GM21528 (cell line): ENCODE data around the gene USP54.
"Not testable (repeated sequence)": the region's sequence is repeated elsewhere in the genome, so short reads cannot be mapped to it uniquely, and the experiment has no call there.

ENCODE experiments used
- ATAC-seq: cut with Tn5 transposase; IDR thresholded peaks from one replicate; pipeline ENCODE4 v1.9.1; 2021; ENCODE audit warnings: mild to moderate bottlenecking, moderate library complexity; ENCODE audit not compliant: unreplicated experiment, low FRiP score

The USP54 gene, protein sequence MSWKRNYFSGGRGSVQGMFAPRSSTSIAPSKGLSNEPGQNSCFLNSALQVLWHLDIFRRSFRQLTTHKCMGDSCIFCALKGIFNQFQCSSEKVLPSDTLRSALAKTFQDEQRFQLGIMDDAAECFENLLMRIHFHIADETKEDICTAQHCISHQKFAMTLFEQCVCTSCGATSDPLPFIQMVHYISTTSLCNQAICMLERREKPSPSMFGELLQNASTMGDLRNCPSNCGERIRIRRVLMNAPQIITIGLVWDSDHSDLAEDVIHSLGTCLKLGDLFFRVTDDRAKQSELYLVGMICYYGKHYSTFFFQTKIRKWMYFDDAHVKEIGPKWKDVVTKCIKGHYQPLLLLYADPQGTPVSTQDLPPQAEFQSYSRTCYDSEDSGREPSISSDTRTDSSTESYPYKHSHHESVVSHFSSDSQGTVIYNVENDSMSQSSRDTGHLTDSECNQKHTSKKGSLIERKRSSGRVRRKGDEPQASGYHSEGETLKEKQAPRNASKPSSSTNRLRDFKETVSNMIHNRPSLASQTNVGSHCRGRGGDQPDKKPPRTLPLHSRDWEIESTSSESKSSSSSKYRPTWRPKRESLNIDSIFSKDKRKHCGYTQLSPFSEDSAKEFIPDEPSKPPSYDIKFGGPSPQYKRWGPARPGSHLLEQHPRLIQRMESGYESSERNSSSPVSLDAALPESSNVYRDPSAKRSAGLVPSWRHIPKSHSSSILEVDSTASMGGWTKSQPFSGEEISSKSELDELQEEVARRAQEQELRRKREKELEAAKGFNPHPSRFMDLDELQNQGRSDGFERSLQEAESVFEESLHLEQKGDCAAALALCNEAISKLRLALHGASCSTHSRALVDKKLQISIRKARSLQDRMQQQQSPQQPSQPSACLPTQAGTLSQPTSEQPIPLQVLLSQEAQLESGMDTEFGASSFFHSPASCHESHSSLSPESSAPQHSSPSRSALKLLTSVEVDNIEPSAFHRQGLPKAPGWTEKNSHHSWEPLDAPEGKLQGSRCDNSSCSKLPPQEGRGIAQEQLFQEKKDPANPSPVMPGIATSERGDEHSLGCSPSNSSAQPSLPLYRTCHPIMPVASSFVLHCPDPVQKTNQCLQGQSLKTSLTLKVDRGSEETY (N-terminal part only)

DNA sequence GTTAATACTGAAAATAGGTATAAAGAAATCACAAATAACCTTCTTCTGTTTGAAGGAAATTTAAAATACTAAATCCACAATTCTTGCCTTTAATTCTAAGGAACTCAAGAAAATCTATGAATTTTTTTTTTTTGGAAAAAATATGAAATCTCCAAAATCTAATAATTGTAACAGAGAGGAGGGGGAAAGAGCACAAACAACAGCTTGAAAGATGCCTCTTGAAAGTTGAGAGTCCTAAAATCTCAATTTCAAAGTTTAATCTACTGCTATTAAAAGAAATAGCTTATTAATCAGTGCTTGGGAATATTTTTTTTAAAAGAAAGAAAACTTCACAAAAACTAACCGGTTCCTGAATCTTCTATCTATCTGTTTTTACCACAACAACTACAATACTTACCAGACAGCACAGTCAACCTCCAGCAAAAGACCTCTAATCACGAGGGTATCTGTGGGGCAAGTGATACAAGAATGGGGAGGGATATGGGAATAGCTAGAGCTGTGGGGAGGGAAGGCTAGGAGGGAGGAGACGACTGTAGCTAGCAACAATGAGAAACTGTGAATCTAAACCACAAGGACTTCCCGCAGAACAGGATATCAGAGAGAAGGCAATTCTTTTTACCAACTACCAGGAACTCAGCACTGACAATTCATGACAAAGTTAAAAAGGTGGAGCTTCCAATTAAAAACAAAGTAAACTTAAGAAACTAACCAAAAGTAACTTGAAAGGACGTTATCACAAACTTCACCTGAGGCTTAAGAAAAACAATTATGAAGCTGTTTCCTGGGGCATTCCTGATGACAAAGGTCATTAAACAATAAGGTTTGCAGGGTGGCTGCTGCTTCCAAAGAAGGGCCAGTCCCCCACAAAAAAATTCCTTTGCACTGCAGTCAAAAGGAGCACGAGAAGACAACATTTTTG, at the start of gene USP54:
USP54 (minus strand) TSS at position 462 of the 919 bp plus-strand sequence. CDS start 15,684 bp downstream, outside the sequence.
- no peak for ATAC-seq

DNA sequence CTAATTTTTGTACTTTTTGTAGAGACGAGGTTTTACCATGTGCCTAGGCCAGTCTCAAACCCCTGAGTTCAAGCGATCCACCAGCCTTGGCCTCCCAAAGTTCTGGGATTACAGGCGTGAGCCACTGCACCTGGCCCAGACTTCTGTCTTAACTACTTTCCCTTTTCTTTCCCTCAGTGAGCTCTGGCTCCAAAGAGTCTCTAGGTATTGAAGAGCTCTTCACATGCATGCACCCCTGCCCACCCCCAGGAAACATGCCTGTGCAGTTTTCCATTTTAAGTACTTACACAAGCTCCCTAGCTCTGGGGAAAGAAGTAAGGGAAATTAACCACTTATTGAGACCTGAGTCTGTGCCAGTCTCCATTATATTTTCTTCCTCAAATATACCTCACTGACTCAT, 48.1 kb upstream of the USP54 start:
- ATAC-seq, result no peak

DNA sequence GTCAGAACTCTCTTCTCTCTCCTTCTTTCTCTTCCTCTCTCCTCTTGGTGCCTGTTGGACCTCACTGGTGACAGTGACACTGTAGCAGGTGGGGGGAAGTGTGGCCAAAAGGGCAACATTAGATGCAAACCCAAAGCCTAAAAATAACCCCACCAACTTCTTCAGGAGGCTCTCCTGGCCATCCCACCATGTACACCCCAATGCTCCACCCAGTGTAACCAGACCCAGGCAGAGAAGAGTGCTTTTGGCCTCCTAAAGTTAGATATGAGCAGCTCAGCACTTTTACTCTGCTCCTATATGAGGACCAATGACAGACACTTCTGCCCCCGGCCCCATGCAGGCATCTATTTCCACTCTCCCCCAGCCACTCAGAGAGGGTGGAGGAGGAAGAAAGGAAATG, 44.6 kb upstream of the USP54 start:
- ATAC-seq, result no peak

DNA sequence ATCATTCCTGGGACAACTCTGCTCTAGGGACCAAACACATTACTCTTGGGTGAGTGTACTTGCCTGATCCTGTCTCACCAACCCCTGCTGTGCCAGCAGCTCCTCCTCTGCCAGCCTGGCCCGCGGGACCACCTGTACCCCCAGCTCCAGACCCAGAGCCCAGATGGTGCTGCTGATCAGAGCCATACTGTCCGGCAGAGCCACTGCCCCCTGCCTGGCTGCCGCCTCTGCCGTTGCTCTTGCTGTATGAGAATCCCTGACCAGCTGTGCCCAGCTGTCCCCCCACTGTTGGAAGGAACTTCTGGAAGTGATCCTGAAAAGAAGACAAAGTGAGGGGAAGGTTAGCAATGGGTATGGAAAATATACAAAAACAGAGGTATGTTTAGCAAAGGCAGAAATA, 43.3 kb upstream of the USP54 start:
- no peak for ATAC-seq

DNA sequence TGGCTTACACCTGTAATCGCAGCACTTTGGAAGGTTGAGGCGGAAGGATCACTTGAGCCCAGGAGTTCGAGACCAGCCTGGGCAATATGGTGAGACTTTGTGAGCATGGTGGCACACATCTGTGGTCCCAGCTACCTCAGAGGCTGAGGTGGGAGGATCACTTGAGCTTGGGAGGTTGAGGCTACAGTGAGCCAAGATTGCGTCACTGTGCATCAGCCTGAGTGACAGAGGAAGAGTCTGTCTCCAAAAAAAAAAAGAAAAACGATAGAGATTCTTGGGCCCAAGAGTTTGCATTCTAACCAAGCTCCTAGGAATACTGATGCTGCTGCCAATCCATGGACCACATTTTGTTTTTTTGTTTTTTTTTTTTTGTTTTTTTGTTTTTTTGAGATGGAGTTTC, 38.0 kb upstream of the USP54 start:
- ATAC-seq, result no peak

DNA sequence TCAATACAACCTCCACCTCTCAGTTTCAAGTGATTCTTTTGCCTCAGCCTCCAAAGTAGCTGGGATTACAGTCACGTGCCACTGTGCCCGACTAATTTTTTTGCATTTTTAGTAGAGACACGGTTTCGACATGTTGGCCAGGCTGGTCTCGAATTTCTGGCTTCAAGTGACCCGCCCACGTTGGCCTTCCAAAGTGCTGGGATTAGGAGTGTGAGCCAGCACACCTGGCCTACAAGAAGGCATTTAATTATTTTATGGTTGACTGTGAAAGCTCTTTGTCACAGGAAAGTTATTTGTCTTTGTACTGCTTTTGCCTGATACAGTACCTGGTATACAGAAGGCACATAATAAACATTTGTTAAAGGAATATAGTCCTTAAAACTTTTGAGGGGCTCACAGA, 37.3 kb upstream of the USP54 start:
- no peak for ATAC-seq

DNA sequence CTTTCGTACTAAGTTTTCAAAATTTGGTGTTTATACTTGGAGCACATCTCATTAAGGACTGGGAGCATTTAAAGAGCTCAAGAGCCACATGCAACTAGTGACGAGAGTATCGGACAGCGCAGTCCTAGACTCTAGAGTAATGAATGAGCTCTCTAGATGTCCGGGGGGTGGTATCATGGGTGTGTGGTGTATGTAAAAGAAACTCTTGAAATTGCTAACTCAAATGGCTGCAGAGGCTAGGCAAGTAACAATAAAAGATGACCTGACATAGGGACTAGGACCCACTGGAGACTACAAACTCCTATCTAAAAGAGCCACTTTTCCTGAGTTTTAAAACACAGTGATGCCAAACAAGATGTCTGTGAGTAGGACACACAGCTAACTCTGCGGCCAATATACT, 36.2 kb upstream of the USP54 start:
- ATAC-seq, result no peak

DNA sequence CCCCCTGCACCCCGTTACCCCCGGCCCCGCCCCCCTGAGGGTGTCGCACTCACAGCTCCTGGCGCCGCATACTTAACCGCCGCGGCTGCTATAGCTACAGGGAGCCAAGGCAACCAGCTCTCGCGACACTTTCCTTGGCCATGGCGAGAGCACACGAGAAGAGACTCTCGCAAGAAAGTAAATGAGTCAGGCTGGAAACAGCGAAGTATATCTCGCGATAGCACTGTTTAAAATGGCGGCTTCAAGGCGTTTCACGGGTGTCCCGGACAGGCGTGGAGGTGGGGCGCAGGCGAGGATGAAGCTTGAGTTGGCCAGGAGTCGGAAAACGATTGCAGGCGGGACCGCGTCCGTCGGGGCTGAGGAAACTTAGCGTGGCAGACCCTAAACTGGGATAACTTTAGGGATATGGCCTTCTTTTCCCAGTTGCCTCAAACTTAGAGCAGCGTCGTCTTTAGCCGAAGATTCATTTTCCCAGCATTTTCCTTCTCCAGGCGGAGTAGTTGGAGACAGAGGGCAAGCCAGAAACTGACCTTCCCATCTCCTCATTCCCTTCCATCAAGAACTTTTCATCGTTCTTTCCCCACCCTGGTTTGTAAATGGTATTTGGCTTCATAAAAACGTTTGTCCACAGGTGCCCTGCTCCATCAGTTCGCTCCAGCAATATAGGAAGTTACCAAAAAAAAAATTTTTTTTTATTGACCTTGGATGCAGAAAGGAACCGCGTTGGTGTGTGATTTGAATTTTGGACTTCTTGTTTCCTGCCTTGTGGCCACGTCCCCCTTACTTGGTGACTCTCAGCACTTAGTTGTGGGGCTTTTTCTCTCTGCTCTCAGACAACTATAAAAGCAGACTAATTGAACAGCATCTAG, 35.0 kb upstream of the USP54 start:
- ATAC-seq, result peak; percentile 95

DNA sequence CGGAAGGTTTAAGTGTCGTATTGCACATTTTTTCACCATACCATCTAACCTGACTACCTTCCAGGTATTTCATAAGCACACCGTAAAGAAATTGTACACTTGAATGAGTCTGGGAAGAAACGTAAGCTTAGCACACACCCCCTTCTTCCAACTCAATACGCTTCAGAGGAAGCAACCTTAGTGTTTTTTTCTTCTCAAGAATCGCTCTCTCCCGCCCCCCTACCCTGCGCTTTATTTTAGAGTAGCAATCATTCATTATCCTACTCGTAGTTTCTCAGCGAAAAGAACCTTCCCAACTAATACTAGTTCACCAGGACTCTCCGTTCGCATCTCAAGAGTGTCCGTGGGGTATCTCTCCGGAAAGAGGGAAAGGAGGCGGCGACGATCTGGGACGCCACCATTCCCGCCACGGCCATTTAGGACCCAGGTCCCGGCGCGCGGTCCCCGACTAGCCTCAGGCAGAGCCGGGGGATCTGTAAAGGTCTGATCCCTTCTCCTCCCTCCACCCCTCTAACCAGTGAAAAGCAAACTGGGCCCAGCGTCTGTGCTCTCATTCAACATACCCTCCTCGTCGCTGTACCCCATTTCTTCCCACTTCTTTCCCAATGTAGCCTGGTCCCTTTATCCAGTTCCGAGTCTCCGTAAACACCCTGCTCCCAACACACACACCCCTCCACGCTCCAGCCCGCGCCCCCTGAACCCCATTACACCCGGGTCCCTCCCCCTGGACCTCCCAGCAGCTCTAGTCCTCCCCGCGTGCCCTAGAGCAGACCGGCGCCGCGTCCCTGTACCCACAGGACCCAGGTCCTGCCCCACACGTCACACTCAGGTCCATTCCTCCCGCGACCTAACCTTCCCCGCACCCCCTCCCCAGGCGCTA, 34.1 kb upstream of the USP54 start:
- ATAC-seq, result peak; percentile 35

DNA sequence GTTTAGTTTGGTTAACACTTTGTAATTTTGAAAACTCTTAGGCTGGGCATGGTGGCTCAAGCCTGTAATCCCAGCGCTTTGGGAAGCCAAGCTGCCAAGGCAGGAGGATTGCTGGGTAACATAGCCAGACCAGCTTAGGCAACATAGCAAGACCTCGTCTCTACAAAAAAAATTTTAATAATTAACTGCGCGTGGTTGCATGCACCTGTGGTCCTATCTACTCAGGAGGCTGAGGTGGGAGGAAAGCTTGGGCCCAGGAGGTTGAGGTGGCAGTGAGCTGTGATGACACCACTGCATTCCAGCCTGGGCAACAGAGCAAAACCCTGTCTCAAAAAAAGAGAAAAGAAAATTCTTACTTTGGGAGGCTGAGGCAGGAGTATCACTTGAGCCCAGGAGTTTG, 31.9 kb upstream of the USP54 start:
- ATAC-seq, result no peak

DNA sequence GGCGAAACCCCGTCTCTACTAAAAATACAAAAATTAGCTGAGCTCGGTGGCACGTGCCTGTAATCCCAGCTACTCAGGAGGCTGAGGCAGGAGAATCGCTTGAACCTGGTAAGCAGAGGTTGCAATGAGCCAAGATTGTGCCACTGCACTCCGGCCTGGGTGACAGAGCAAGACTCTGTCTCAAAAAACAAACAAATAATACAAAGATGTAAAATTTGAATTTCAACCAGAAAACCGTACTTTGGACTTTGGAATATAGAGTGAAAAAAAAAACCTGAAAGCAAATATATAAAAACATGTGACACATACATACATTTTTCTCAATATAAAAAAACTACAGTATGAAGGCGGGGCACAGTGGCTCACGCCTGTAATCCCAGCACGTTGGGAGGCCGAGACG, 29.8 kb upstream of the USP54 start:
- ATAC-seq, result not testable (repeated sequence)

DNA sequence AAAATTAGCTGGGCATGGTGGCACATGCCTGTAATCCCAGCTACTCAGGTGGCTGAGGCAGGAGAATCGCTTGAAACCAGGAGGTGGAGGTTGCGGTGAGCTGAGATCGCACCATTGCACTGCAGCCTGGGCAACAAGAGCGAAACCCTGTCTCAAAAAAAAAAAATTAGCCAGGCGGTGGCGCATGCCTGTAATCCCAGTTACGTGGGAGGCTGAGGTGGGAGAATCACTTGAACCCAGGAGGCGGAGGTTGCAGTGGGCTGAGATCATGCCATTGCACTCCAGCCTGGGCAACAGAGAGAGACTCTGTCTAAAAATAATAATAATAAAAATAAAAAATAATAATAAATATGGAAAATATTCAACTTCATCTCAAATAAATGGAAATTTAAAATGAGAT, 26.0 kb upstream of the USP54 start:
- not testable (repeated sequence) for ATAC-seq

DNA sequence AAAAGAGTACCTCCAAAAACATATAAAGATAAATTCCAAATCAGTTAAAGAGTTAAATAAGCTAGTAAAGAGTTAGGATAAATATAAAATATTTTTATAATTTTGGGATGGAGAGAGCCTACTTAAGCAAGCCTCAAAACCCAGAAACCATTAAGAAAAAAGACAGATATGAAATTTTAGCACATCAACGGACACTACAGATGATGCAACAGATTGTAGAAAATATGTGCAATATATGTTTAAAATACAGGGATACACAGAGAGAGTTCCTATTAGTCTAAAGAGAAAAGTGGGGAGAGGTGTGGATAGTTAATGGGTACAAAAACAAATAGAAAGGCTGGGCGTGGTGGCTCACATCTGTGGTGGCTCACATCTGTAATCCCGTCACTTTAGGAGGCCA, 23.6 kb upstream of the USP54 start:
- ATAC-seq, result no peak

DNA sequence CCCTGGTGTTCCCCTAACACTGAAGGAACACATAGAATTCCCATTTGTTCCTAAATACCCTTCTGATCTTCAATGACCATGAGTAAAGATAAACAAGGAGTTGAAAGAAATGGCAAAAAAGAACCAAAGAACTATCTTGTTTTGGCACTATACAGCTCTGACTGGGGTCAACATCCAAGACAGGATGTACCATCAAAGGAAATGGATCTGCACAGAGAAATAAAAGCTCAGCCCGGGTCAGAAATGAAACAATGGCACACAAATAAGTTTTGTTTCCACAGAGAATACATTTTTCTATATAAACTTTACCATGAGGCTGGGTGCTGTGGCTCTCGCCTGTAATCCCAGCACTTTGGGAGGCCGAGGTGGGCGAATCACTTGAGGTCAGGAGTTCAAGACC, 18.0 kb upstream of the USP54 start:
- ATAC-seq, result no peak

DNA sequence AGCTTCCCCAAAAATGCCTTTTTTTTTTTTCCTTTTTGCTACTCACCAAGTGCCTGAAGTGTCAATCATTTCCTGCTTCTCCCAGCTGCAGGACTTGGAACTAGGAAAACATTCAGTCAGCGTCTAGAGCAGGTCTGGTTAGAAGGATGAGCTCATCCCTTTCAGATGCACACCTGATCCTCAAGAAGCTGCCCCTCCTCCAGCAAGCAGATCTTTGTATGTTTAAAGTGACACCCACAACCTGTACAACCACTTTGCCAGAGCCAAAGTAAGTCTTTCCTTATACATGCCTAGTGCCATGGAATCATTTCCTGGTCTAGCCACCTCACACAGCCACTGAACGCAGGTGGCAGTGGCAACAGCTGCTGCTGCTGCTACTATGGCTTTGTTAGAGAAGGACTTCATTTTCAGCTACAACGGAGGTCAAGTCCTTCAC, 10.4 kb upstream of the USP54 start:
- no peak for ATAC-seq

DNA sequence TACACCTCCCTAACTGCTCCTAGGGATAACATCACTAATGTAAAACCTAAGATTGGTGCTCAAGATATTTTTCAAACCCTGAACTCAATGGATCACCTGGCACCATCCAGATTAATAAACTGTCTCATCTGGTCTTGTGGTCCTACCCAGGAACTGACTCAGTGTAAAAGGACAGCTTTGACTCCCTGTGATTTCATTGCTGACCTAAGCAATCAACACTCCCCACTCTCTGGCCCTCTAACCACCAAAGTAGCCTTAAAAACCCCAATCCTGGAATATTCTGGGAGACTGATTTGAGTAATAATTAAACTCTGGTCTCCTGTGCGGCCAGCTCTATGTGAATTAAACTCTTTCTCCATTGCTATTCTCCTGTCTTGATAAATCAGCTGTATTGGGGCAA, 6.2 kb upstream of the USP54 start:
- ATAC-seq, result no peak

DNA sequence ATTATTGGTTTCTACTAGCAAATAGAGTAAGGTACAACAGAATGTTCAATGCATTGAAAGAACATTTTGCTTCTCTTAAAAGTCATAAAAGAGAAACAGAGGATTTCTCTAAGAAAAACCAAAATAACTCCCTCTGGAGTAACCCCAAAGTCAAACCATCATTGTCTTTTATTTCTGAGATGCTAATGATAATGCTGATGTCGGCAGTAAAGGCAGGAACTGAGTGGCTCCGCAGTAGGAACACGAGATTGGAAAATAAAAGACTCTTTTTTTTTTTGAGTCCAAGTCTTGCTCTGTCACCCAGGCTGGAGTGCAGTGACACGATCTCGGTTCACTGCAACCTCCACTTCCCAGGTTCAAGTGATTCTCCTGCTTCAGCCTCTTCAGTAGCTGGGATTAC, 2.7 kb upstream of the USP54 start:
- no peak for ATAC-seq

DNA sequence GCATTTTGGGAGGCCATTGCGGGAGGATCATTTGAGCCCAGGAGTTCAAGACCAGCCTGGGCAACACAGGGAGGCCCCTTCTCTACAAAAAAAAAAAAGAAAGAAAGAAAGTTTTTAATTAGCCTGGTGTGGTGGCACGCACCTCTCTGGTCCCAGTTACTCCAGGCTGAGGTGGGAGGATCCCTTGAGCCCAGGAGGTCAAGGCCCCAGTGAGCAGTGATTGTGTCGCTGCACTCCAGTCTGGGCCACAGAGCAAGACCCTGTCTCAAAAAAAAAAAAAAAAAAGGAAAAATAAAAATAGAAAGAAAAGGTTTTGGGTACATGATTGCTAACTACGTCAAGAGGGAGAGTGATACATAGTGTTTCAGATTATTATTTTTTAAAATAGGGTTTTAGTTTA, 2.0 kb upstream of the USP54 start:
- no peak for ATAC-seq
